ENCODE data around the gene MBP.

Gene MBP

GRCh38 chr18:77082316-77082955, 50.1 kb downstream of the MBP start:
- no peak for DNase-seq (ENCODE audit: low spot score)

- no peak for DNase-seq (ENCODE audit: low spot score)
Observed at GRCh38 chr18:77081390-77081778, 51.2 kb downstream of the MBP start.

- DNase-seq (ENCODE audit: low spot score): no peak
Observed at GRCh38 chr18:77079954-77080682, 52.5 kb downstream of the MBP start.

GRCh38 chr18:77079088-77079487, 53.5 kb downstream of the MBP start:
- no peak for DNase-seq (ENCODE audit: low spot score)

- no peak for DNase-seq (ENCODE audit: low spot score)
Observed at GRCh38 chr18:77078690-77079070, 53.9 kb downstream of the MBP start.

GRCh38 chr18:77077941-77078689, 54.5 kb downstream of the MBP start:
- no peak for DNase-seq (ENCODE audit: low spot score)

GRCh38 chr18:77077401-77077800, 55.2 kb downstream of the MBP start:
- DNase-seq (ENCODE audit: low spot score): no peak

GRCh38 chr18:77076111-77076510, 56.5 kb downstream of the MBP start:
- DNase-seq (ENCODE audit: low spot score): no peak

GRCh38 chr18:77074431-77074830, 58.2 kb downstream of the MBP start:
- DNase-seq (ENCODE audit: low spot score): no peak

- DNase-seq (ENCODE audit: low spot score): no peak
Observed at GRCh38 chr18:77073336-77074093, 59.1 kb downstream of the MBP start.

- no peak for DNase-seq (ENCODE audit: low spot score)
Observed at GRCh38 chr18:77072566-77072965, 60.0 kb downstream of the MBP start.

- DNase-seq (ENCODE audit: low spot score): no peak
Observed at GRCh38 chr18:77071711-77072292, 60.8 kb downstream of the MBP start.

- DNase-seq (ENCODE audit: low spot score): no peak
Observed at GRCh38 chr18:77071061-77071460, 61.5 kb downstream of the MBP start.

GRCh38 chr18:77070627-77071026, 62.0 kb downstream of the MBP start:
- no peak for DNase-seq (ENCODE audit: low spot score)

GRCh38 chr18:77069931-77070330, 62.7 kb downstream of the MBP start:
- DNase-seq (ENCODE audit: low spot score): no peak

GRCh38 chr18:77069482-77069881, 63.1 kb downstream of the MBP start:
- no peak for DNase-seq (ENCODE audit: low spot score)

GRCh38 chr18:77068321-77069312, 64.0 kb downstream of the MBP start:
- no peak for DNase-seq (ENCODE audit: low spot score)

- DNase-seq (ENCODE audit: low spot score): peak; percentile 62
Observed at GRCh38 chr18:77067291-77068061, 65.1 kb downstream of the MBP start.

- no peak for DNase-seq (ENCODE audit: low spot score)
Observed at GRCh38 chr18:77066689-77067088, 65.9 kb downstream of the MBP start.

- no peak for DNase-seq (ENCODE audit: low spot score)
Observed at GRCh38 chr18:77066101-77066500, 66.5 kb downstream of the MBP start.
